A549 (cell line): ENCODE measurements around the gene ZNF438. TPM values are rescaled to one million over a fixed set of nuclear protein-coding genes. Genes with fewer than 3 reads are reported as not detected.

Experiments
- ATAC-seq, 2 experiments: fragments of 200-7000 bp in 1 of 2; fragments of >200 bp in 1 of 2; cut with Nextera tagmentation in 1 of 2; cut with Tn5 transposase in 1 of 2; 3 replicates each; pipeline versions ENCODE4 v1.8.0 to v1.9.1; 2018 to 2020; ENCODE audit warnings: mild to moderate bottlenecking in 1 of 2, moderate library complexity in 1 of 2
- CTCF ChIA-PET: fragments of 300-600 bp; sonication (Branson Sonifier 250); formaldehyde crosslinking; extraction: SDS; loops from one replicate; lab custom pipeline; 2021; ENCODE audit warnings: antibody characterized with exemption, inconsistent platforms; lab: Yijun Ruan, JAX
- POLR2A ChIA-PET: fragments of 350-600 bp; formaldehyde crosslinking; extraction: SDS; loops from one replicate; lab custom pipeline; 2021; ENCODE audit warnings: antibody characterized with exemption, inconsistent platforms; lab: Yijun Ruan, JAX
- DNase-seq, 2 experiments: peaks; one replicate each; pipeline versions ENCODE4 v3.0.0 to v3.0.0-alpha.2; 2011 to 2016; ENCODE audit warnings: low read depth in 1 of 2, low spot score in 1 of 2
- FAIRE-seq: peaks from 2 replicates; lab custom pipeline; 2011; peaks lifted over from hg19 to GRCh38; lab: Jason Lieb, UNC
- H3K27ac ChIP-seq, 2 experiments: fragments of >200 bp; sonication (Bioruptor Twin); formaldehyde crosslinking; 3 replicates each; pipeline ENCODE4 v1.5.1; 2016 to 2017
- H3K4me1 ChIP-seq: fragments of >200 bp; sonication (Bioruptor Twin); formaldehyde crosslinking; 3 replicates; pipeline ENCODE4 v1.6.1; 2016
- H3K4me2 ChIP-seq: fragments of >200 bp; sonication (Bioruptor Twin); formaldehyde crosslinking; 3 replicates; pipeline ENCODE4 v1.6.1; 2016
- H3K4me3 ChIP-seq: fragments of >200 bp; sonication (Bioruptor Twin); formaldehyde crosslinking; 3 replicates; pipeline ENCODE4 v1.5.1; 2016
- H3K9me3 ChIP-seq: fragments of >200 bp; sonication (Bioruptor Twin); formaldehyde crosslinking; 3 replicates; pipeline ENCODE4 v1.6.1; 2016
- CEBPB ChIP-seq, 2 experiments: fragments of >200 bp in 1 of 2; sonication (Bioruptor Twin) in 1 of 2; formaldehyde crosslinking in 1 of 2; IDR thresholded peaks; 2 replicates each; pipeline ENCODE4 v1.6.1; 2012 to 2016
- CHD2 ChIP-seq: fragments of 150-350 bp; IDR thresholded peaks from 2 replicates; pipeline ENCODE4 v1.6.1; 2014; ENCODE audit warnings: low read length; ENCODE audit not compliant: partially characterized antibody
- E2F6 ChIP-seq: IDR thresholded peaks from 2 replicates; pipeline ENCODE4 v1.6.1; 2012; ENCODE audit warnings: low read depth, borderline replicate concordance
- EHF ChIP-seq: fragments of 250-450 bp; sonication (Bioruptor Pico); IDR thresholded peaks from 2 replicates; pipeline ENCODE4 v1.5.0; 2020; ENCODE audit warnings: mild to moderate bottlenecking
- EHMT2 ChIP-seq: fragments of 200-600 bp; sonication (generic); IDR thresholded peaks from 2 replicates; pipeline ENCODE4 v1.6.1; 2016; ENCODE audit warnings: antibody characterized with exemption, low read depth, mild to moderate bottlenecking, moderate library complexity
- EP300 ChIP-seq, 2 experiments: fragments of >200 bp; sonication (Bioruptor Twin); formaldehyde crosslinking; IDR thresholded peaks; 2 replicates in 1 of 2; 3 replicates in 1 of 2; pipeline ENCODE4 v1.6.1; 2016 to 2017
- ESRRA ChIP-seq: fragments of 150-350 bp; IDR thresholded peaks from 2 replicates; pipeline ENCODE4 v1.6.1; 2014; ENCODE audit warnings: mild to moderate bottlenecking, low read length, borderline replicate concordance
- FOSB ChIP-seq: fragments of 250-450 bp; sonication (Bioruptor Pico); IDR thresholded peaks from 2 replicates; pipeline ENCODE4 v1.5.0; 2020; ENCODE audit warnings: mild to moderate bottlenecking, moderate library complexity
- HDAC2 ChIP-seq: fragments of 200-600 bp; sonication (generic); IDR thresholded peaks from 2 replicates; pipeline ENCODE4 v1.6.1; 2016
- HES2 ChIP-seq: fragments of >200 bp; sonication (Bioruptor Twin); formaldehyde crosslinking; IDR thresholded peaks from 2 replicates; pipeline ENCODE4 v1.6.1; 2016
- HMGXB4 ChIP-seq: fragments of 250-450 bp; sonication (Bioruptor Pico); IDR thresholded peaks from 2 replicates; pipeline ENCODE4 v1.5.0; 2021; ENCODE audit warnings: mild to moderate bottlenecking, moderate library complexity, borderline replicate concordance
- MAZ ChIP-seq: fragments of 150-350 bp; IDR thresholded peaks from 2 replicates; pipeline ENCODE4 v1.6.1; 2014; ENCODE audit warnings: antibody characterized with exemption, low read depth, low read length, borderline replicate concordance
- NFE2L2 ChIP-seq: fragments of 150-350 bp; conservative IDR thresholded peaks from 2 replicates; pipeline ENCODE4 v1.6.1; 2014; ENCODE audit warnings: low read length
- NPAS2 ChIP-seq: fragments of 250-450 bp; sonication (Bioruptor Pico); IDR thresholded peaks from 2 replicates; pipeline ENCODE4 v1.8.0; 2022; ENCODE audit warnings: mild to moderate bottlenecking, moderate library complexity, borderline replicate concordance
- NR3C1 ChIP-seq: fragments of >200 bp; sonication (Bioruptor Twin); formaldehyde crosslinking; IDR thresholded peaks from 3 replicates; pipeline ENCODE4 v1.6.1; 2017
- PBX3 ChIP-seq: IDR thresholded peaks from 2 replicates; pipeline ENCODE4 v1.6.1; 2012
- RARB ChIP-seq: fragments of 250-450 bp; sonication (Bioruptor Pico); IDR thresholded peaks from 2 replicates; pipeline ENCODE4 v1.8.0; 2021; ENCODE audit warnings: mild to moderate bottlenecking, moderate library complexity
- RFX5 ChIP-seq: fragments of 450-650 bp; IDR thresholded peaks from 2 replicates; pipeline ENCODE4 v1.7.1; 2014; ENCODE audit warnings: antibody characterized with exemption, mild to moderate bottlenecking, moderate library complexity
- SMC3 ChIP-seq: fragments of >200 bp; sonication (Bioruptor Twin); formaldehyde crosslinking; IDR thresholded peaks from 3 replicates; pipeline ENCODE4 v1.6.1; 2018; ENCODE audit warnings: inconsistent platforms
- TP53 ChIP-seq: fragments of 250-450 bp; sonication (Bioruptor Pico); IDR thresholded peaks from 2 replicates; pipeline ENCODE4 v1.5.0; 2021; ENCODE audit warnings: mild to moderate bottlenecking, moderate library complexity
- USF2 ChIP-seq: fragments of 450-650 bp; IDR thresholded peaks from 2 replicates; pipeline ENCODE4 v1.6.1; 2014; ENCODE audit warnings: antibody characterized with exemption
- ZNF302 ChIP-seq: fragments of 250-450 bp; sonication (Bioruptor Pico); IDR thresholded peaks from 2 replicates; pipeline ENCODE4 v1.9.0; 2021; ENCODE audit warnings: inconsistent platforms, mild to moderate bottlenecking, moderate library complexity
- WGBS: methylation state at CpG from one replicate; pipeline ENCODE4 v1.1.6; 2017; ENCODE audit errors: missing lambda C conversion rate; 5-methylcytosine and 5-hydroxymethylcytosine counted together
- polyA plus RNA-seq, 4 experiments: library from polyadenylated mRNA; depleted of rRNA in 3 of 4; stranded (reverse); fragments of >200 nt; fragmentation: RNase III in 1 of 4; extraction: RNeasy Plus Mini Kit Qiagen cat#74134 plus additional on column Dnase treatment in 1 of 4; gene quantifications; 2 replicates in 3 of 4; 3 replicates in 1 of 4; pipeline ENCODE4 v1.2.3, GENCODE V29; 2011 to 2017
- TF ChIP-seq, protein P1 (sequence below): fragments of 200-600 bp; sonication (generic); IDR thresholded peaks from 2 replicates; pipeline ENCODE4 v1.6.1; 2016; ENCODE audit warnings: antibody characterized with exemption, mild to moderate bottlenecking, moderate library complexity

ZNF438 gene
- polyA plus RNA-seq, 2 of the 4 experiments (the other 2 are of a cell fraction): 2.2 to 4.5 TPM

GRCh38 chr10:30990971-30991646, 40.6 kb downstream of the ZNF438 start:
- Histone ChIP-seq H3K9me3 (peaks cover 21% of the 10 kb centered on the region), H3K4me3 (no peak overlapping the region), H3K4me1 (no peaks in the 10 kb centered on the region), H3K4me2 (no peak overlapping the region), H3K27ac (no peak overlapping the region)
- ChIA-PET POLR2A (no interaction called here), CTCF (no interaction called here)
- DNase-seq (no peak), ATAC-seq (no peak), FAIRE-seq (no peak)
- no peak for TF ChIP-seq CEBPB (IDR thresholded peaks at IDR 0.05)
- TF ChIP-seq USF2: no peak
- TF ChIP-seq NFE2L2: no peak
- TF ChIP-seq HDAC2: no peak
- TF ChIP-seq HMGXB4 (CRISPR knock-in tag): no peak
- TF ChIP-seq EP300 (IDR thresholded peaks at IDR 0.05): no peak
- TF ChIP-seq CHD2: no peak
- TF ChIP-seq RARB (CRISPR knock-in tag): no peak
- no peak for TF ChIP-seq NR3C1
- TF ChIP-seq, protein P1, sequence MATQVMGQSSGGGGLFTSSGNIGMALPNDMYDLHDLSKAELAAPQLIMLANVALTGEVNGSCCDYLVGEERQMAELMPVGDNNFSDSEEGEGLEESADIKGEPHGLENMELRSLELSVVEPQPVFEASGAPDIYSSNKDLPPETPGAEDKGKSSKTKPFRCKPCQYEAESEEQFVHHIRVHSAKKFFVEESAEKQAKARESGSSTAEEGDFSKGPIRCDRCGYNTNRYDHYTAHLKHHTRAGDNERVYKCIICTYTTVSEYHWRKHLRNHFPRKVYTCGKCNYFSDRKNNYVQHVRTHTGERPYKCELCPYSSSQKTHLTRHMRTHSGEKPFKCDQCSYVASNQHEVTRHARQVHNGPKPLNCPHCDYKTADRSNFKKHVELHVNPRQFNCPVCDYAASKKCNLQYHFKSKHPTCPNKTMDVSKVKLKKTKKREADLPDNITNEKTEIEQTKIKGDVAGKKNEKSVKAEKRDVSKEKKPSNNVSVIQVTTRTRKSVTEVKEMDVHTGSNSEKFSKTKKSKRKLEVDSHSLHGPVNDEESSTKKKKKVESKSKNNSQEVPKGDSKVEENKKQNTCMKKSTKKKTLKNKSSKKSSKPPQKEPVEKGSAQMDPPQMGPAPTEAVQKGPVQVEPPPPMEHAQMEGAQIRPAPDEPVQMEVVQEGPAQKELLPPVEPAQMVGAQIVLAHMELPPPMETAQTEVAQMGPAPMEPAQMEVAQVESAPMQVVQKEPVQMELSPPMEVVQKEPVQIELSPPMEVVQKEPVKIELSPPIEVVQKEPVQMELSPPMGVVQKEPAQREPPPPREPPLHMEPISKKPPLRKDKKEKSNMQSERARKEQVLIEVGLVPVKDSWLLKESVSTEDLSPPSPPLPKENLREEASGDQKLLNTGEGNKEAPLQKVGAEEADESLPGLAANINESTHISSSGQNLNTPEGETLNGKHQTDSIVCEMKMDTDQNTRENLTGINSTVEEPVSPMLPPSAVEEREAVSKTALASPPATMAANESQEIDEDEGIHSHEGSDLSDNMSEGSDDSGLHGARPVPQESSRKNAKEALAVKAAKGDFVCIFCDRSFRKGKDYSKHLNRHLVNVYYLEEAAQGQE: no peak
- no peak for TF ChIP-seq SMC3
- TF ChIP-seq ESRRA: no peak
- no peak for TF ChIP-seq EHF (CRISPR knock-in tag)
- TF ChIP-seq RFX5: no peak
- TF ChIP-seq MAZ: no peak
- WGBS: 79% methylated on average over 2 of the region's 2 CpGs

- ChIA-PET CTCF (no interaction called here), POLR2A (no interaction called here)
- no peak for DNase-seq
- Histone ChIP-seq H3K4me1 (peaks cover 6% of the 10 kb centered on the region; the same call in 2 of the 3 replicates), H3K4me2 (no peak overlapping the region), H3K27ac (no peak overlapping the region), H3K4me3 (no peak overlapping the region), H3K9me3 (peaks cover 17% of the 10 kb centered on the region)
- TF ChIP-seq, protein P1: no peak
- TF ChIP-seq HES2 (no peak), EHMT2 (no peak), TP53 (CRISPR knock-in tag) (no peak), USF2 (no peak), NPAS2 (CRISPR knock-in tag) (no peak), ZNF302 (CRISPR knock-in tag) (no peak), PBX3 (no peak), FOSB (no peak), EHF (CRISPR knock-in tag) (no peak), MAZ (no peak), CHD2 (no peak), E2F6 (no peak)
- FAIRE-seq: no peak
- 81% methylated on average over 2 of the region's 2 CpGs for WGBS
- ATAC-seq: no peak
These were observed 41.3 kb downstream of the ZNF438 start for GRCh38 chr10:30990351-30990750.
